Measurements from ENCODE around the gene TMEM217.
A peak's percentile ranks its signal among the peaks of the same experiment; 100 is the strongest.

The TMEM217 gene

GRCh38 chr6:37225350-37226169 lies 32.4 kb downstream of the TMEM217 start:
- no peak for DNase-seq
- intact Hi-C loops (cut with DNase I), result no loop called here

DNA sequence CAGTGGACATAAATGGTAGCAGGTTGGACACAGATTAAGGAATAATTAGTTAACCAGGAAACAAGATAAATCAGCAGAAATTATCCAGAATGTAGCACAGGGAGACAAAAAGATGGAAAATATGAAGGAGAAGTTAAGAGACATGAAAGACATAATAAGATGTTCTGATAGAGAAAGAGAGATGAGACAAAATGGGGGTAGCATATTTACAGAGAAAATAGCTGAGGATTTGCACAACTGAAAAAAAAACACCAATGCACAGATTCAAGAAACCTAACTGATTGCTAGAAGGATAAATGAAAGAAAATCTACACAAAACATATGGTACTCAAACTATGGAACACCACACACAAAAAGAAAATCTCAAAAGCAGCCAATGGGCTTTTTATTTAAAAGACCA lies 35.0 kb downstream of the TMEM217 start:
- no peak for DNase-seq
- intact Hi-C loops (cut with DNase I), result no loop called here

GRCh38 chr6:37222125-37222967 lies 35.6 kb downstream of the TMEM217 start:
- DNase-seq, result peak; percentile 5 to 76 (median 52)
- intact Hi-C loops (cut with DNase I), result no loop called here

DNA sequence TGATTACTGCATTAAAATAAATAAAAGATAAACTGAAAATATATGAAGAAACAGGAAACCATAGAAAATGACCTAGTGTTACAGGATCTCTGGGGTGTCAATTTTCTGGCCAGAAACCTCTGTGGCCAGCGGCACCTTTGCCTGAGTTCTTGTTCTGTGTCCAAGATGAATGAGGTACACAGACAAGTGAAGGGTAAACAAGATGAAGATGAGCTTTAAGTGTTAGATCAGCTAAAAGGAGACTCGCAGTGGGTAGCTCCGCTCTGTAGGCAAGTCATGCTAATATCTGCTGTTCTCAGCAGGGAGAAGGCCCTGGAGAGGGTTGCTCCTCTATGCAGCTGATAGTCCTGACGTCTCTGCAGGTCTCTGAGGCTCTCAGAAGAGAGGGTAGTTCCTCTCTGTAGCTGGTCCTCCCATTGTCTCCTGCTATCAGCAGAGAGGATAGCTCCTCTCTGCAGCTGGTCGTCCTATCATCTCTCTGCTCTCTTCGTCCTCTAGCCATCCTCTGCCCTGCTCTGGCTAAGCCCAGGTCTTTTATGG lies 36.3 kb downstream of the TMEM217 start:
- intact Hi-C loops (cut with DNase I), result no loop called here
- no peak for DNase-seq

- DNase-seq, result no peak
- intact Hi-C loops (cut with DNase I), result no loop called here
Measured at GRCh38 chr6:37218511-37218910, 39.4 kb downstream of the TMEM217 start.

DNA sequence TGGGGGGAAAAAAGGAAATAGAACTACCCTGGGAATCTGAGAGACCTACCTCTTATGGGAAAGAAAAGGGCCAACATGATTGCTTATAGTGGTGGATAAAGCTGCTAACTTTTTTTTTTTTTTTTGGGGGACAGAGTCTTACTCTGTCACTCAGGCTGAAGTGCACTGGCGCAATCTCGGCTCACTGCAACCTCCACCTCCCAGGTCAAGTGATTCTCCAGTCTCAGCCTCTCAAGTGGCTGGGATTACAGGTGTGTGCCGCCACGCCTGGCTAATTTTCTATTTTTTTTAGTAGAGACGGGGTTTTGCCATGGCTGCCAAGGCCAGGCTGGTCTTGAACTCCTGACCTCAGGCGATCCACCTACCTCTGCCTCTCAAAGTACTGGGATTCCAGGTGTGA lies 39.9 kb downstream of the TMEM217 start:
- intact Hi-C loops (cut with DNase I), result no loop called here
- no peak for DNase-seq

DNA sequence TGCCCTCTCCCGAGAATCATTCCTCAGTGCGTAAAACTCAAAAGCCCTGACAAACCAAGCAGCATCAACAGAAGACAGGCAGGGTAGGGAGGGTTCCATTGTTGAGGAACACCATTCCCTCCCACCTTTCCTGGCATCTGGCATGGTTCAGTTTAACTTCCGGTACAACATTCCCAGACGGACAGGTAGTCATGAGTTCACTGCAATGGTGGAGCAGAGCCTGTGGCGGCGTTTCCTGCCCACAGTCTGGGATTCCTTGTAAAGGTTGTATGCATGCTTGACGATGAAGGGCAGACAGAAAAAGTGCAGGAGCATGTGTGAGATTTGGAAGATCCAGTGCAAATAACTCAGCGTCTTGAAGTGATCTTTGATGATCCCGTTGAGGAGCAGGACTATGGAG lies 45.7 kb downstream of the TMEM217 start:
- intact Hi-C loops (cut with DNase I), result loop anchor here (5.0 kb wide), 1 partner anchor 160 kb away; no protein-coding TSS in a partner anchor
- no peak for DNase-seq

DNA sequence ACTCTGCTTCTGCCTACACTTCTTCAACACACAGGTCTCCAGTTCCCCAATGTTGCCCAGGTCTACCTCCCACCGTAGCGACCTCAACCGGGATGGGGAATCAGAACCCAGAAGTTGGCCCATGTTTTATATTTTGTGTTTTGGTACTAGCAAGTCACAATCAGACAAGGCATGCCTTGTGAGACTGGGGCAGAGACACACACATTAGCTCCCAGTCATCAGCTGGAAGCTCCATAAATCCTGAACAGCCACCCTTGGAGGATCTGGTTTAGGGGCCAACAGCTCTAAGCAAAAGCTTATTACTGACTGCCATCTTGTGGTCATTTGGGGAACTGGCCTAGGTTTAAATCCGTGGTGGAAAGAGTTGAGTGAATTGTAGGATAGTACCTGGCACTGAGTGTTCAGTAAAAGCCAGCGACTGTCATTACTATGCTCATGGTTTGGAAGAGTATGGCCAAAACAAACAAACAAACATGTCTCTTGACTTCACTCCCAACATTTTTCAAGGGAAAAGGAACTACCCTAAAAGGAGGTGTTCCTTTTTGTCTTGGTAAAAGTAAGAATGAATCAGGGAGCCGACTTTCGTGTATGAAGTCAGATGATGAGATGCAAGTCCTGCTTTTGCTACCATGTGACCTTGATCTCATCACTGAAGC lies 47.5 kb downstream of the TMEM217 start:
- DNase-seq, result peak in 40 of 42 donors; percentile 14 to 94 (median 76)
- intact Hi-C loops (cut with DNase I), result loop anchor here (5.0 kb wide), 1 partner anchor 158 kb away; no protein-coding TSS in a partner anchor

GRCh38 chr6:37209461-37210205 lies 48.3 kb downstream of the TMEM217 start:
- intact Hi-C loops (cut with DNase I), result loop anchor here (5.0 kb wide), 1 partner anchor 157 kb away; no protein-coding TSS in a partner anchor

DNA sequence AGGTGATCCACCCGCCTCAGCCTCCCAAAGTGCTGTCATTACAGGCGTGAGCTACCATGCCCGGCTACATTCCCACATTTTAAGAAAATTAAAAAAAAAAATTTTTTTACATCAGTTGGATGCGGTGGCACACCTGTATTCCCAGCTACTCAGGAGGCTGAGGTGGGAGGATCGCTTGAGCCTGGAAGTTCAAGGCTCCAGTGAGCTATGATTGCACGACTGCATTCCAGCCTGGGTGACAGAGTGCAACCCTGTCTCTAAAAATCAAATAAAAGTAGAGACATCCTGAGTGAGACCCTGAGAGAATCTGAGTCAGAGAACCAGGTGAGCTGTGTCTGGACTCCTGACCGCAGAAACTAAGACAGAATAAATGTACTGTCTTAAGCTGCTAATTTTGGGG lies 49.2 kb downstream of the TMEM217 start:
- no peak for DNase-seq
- intact Hi-C loops (cut with DNase I), result no loop called here

More at GRCh38 chr6:37209461-37210205, 48.3 kb downstream of the TMEM217 start:
- no peak for DNase-seq

DNA sequence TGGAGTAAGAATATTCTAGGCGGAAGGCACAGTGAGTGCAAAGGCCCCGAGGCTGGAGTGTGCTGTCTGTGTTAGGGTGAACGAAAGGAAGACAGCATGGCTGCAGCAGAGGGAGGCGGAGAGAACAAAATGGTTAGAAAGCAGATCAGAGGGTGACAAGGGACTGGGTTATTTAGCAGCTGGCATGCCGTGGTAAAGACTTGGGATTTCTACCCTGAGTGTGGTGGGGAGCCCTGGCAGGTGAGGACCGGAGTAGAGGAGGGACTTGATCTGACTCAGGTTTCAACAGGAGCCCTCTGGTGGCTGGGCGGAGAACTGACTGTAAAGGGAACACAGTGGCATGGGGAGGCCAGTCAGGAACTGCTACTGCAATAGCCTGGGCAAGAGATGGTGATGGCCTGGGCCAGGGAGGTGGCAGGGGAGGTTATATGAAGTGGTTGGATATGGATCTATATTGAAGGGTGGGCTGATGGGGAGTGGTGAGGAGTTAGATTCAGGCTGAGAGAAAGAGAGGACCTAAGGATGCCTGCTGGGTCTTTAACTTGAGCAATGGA lies 50.0 kb downstream of the TMEM217 start:
- intact Hi-C loops (cut with DNase I), result no loop called here
- peak; percentile 38 to 85 (median 74) for DNase-seq

- no peak for DNase-seq
- intact Hi-C loops (cut with DNase I), result no loop called here
Measured at GRCh38 chr6:37206622-37207021, 51.3 kb downstream of the TMEM217 start.

DNA sequence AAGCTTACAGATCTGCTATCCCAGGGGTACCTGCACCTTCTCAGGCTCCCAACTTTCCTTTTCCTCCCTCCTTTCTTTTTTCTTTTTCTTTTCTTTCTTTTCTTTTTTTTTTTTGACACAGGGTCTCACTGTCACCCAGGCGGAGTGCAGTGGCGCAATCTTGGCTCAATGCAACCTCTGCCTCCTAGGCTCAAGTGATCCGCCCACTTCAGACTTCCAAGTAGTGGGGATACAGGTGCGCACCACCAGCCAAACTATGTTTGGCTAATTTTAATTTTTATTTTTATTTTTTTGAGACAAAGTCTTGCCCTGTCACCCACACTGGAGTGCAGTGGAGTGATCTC lies 52.0 kb downstream of the TMEM217 start:
- intact Hi-C loops (cut with DNase I), result no loop called here
- DNase-seq, result no peak

DNA sequence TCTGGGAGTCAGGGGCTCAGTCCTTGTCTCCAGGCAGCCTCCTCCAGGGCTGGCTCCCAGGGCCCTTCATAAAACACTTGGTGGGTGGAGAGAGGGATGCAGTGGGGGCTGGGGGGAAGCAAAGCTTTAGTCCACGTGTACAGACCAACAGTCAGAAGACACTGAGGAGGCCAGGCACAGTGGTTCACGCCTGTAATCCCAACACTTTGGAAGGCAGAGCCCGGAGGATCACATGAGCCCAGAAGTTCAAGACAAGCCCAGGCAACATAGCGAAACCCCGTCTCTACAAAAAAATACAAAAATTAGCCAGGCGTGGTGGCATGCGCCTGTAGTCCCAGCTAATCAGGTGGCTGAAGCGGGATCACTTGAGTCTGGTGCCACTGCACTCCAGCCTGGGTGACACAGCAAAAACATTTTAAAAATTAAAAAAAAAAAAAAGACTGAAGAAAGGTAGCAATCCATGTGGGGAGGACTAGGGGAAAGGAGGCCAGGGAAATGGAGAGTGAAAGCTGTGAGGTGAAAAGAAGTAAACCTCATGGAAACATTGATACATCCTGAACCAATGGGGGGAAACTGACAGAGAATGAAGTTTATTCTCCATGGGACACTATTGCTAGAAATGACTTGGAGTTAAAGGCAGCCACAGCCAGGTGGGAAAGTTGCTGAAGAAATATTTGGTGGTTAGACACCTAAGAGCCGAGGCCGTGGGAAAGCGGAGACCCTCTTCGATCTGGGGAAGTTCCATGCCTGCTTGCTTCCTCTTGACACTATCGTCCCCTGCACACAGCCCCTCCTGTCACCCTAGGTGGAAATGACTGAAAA lies 52.6 kb downstream of the TMEM217 start:
- DNase-seq, result no peak
- intact Hi-C loops (cut with DNase I), result no loop called here

DNA sequence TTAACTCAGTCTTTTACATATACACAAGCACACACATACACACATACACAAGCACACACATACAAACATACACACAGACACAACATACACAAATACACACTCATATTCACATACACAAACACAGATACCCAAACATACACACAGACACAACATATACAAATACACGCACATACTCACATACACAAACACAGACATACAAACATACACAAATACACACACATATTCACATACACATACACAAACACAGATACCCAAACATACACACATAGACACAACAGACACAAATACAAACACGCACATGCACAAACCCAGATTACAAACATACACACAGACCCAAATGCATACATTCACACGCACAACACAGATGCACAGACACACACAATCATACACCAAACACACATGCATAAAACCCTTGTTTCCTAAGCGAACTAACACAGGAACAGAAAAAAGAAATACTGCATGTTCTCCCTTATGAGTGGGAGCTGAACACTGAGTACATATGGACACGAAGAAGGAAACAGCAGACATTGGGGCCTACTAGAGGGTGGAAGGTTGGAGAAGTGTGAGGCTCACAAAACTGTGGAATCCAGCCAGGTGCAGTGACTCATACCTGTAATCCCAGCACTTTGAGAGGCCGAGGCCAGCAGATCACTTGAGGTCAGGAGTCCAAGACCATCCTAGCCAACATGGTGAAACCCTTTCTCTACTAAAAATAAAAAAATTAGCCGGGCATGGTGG lies 53.8 kb downstream of the TMEM217 start:
- intact Hi-C loops (cut with DNase I), result no loop called here
- DNase-seq, result no peak

DNA sequence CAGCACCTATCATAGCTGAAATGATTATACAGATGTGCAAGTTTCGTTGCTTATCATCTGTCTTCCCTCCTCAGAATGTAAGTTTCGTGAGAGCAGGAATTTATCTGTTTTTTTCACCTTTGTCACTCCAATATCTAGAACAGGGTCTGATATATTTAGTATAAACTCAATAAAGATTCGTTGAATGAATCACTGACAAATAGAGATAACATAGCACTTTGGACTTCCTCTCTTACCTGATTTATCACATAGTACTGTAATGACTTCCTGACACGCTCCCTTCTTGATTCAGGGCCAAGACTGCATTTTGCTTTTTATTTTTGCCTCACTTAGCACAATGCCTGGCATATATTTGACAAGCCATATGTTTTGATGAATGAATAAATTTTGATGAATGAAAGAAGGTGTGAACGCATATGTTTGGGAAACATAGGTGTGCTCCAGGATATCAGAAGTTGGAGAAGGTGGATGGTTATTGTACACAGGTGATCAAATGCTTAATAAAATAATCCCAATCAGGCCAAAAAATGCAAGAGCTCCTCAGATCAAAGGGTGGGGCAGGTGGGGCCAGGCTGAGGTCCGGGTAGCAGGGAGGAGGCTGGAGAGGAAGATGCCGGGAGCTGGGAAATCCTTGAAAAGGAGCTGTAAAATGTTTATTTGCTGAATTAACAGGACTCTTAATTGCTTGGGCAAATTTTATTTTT lies 55.0 kb downstream of the TMEM217 start:
- DNase-seq, result no peak
- intact Hi-C loops (cut with DNase I), result no loop called here
